Body of pancreas (tissue), 4 donors: ENCODE measurements around the gene WDR26.

Experiments
- CTCF ChIP-seq, 7 experiments: fragments of 450-650 bp in 4 of 7; fragments of 200-600 bp in 3 of 7; sonication (generic) in 3 of 7; IDR thresholded peaks; one replicate each; pipeline ENCODE4 v1.5.1; 2016 to 2019; ENCODE audit warnings: antibody characterized with exemption in 7 of 7
- POLR2A ChIP-seq, 3 donors: fragments of 450-650 bp; IDR thresholded peaks; one replicate each; pipeline ENCODE4 v1.6.1; 2016; ENCODE audit warnings: antibody characterized with exemption in 3 of 3, mild to moderate bottlenecking in 2 of 3

GRCh38 chr1:224359207-224359606 lies 75.4 kb downstream of the WDR26 start:
- TF ChIP-seq CTCF (IDR thresholded peaks at IDR 0.05): no peak
- no peak for TF ChIP-seq POLR2A (IDR thresholded peaks at IDR 0.05)
